Ovary (tissue), 3 donors: ENCODE data around the gene ACSF3.

Experiments
- POLR2A ChIP-seq: fragments of 450-650 bp; IDR thresholded peaks from one replicate; pipeline ENCODE4 v1.6.1; 2017; ENCODE audit warnings: antibody characterized with exemption, mild to moderate bottlenecking, moderate library complexity
- TF ChIP-seq, protein P1 (sequence below), 3 donors: fragments of 450-650 bp in 2 of 3; fragments of 200-600 bp in 1 of 3; IDR thresholded peaks; one replicate each; pipeline versions ENCODE4 v1.5.1 to v1.8.0; 2016 to 2022; ENCODE audit warnings: antibody characterized with exemption in 3 of 3, mild to moderate bottlenecking in 1 of 3
- donor health status: DM: no; HTN: no; CAD: no.

DNA sequence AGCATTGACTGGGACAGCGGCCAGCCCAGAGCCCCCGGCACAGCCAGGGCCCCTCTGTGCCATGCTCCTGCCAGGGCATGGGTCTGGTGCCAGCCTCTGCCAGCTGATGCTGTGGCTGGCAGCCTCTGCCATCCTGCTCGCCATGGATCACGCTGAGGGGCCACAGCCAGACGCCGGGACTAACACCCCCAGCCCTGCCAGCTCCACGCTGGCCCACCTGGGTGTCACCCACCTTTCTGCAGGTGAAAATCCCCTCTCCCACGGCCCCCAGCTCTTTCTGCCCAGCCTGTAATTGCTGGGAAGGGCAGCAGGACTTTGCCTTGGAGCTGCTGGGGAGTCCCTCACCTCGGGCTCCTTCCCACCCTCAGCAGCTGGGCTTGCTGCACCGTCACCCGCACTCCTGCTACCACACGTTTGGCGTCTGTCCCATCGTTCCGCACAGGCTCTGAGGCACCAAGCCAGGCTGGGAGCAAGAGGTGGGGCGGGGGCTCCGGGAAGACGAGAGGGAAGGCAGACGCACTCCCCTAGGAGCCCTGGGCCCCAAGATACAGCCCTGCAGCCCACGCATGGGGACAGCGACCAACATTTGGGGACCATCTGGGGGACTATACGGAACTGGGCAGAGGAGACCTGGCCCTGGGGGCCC lies 42.0 kb upstream of the ACSF3 start:
- TF ChIP-seq, protein P1, sequence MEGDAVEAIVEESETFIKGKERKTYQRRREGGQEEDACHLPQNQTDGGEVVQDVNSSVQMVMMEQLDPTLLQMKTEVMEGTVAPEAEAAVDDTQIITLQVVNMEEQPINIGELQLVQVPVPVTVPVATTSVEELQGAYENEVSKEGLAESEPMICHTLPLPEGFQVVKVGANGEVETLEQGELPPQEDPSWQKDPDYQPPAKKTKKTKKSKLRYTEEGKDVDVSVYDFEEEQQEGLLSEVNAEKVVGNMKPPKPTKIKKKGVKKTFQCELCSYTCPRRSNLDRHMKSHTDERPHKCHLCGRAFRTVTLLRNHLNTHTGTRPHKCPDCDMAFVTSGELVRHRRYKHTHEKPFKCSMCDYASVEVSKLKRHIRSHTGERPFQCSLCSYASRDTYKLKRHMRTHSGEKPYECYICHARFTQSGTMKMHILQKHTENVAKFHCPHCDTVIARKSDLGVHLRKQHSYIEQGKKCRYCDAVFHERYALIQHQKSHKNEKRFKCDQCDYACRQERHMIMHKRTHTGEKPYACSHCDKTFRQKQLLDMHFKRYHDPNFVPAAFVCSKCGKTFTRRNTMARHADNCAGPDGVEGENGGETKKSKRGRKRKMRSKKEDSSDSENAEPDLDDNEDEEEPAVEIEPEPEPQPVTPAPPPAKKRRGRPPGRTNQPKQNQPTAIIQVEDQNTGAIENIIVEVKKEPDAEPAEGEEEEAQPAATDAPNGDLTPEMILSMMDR (IDR thresholded peaks at IDR 0.05), result no peak
- no peak for TF ChIP-seq POLR2A
